Naive thymus-derived CD4-positive, alpha-beta T cell (primary cell): ENCODE data around the gene UBXN2A. TPM values are rescaled to one million over a fixed set of nuclear protein-coding genes. Genes with fewer than 3 reads are reported as not detected.

Experiments
- ATAC-seq: fragments of 150-1000 bp; cut with Tn5 transposase; 2 replicates; pipeline ENCODE4 v1.10.0; 2021; ENCODE audit warnings: mild to moderate bottlenecking, moderate library complexity
- CTCF ChIA-PET: fragments of 350-600 bp; sonication (Branson Sonifier 250); formaldehyde crosslinking; loops from one replicate; lab custom pipeline; 2021; ENCODE audit warnings: antibody characterized with exemption; lab: Charles Lee
- POLR2A ChIA-PET: fragments of 350-600 bp; sonication (Branson Sonifier 250); formaldehyde crosslinking; loops from one replicate; lab custom pipeline; 2021; ENCODE audit warnings: antibody characterized with exemption, inconsistent platforms; lab: Charles Lee
- DNase-seq, 9 donors: peaks; one replicate each; pipeline versions ENCODE4 v3.0.0 to v3.0.0-alpha.2; 2020 to 2022; ENCODE audit warnings: mixed read lengths in 1 of 9
- H3K27ac ChIP-seq: one replicate; pipeline ENCODE4 v1.7.0; 2013; ENCODE audit warnings: mild to moderate bottlenecking, low read depth, low read length, moderate library complexity
- H3K27me3 ChIP-seq, 2 donors: one replicate each; pipeline ENCODE4 v1.7.0; 2013; ENCODE audit warnings: low read length in 2 of 2, mild to moderate bottlenecking in 2 of 2, moderate library complexity in 2 of 2; ENCODE audit not compliant: control insufficient read depth in 2 of 2, insufficient read depth in 2 of 2
- H3K36me3 ChIP-seq, 3 experiments: 1 replicate in 2 of 3; 2 replicates in 1 of 3; pipeline ENCODE4 v1.7.0; 2013; ENCODE audit warnings: low read length in 3 of 3, mild to moderate bottlenecking in 3 of 3, moderate library complexity in 1 of 3; ENCODE audit not compliant: insufficient read depth in 3 of 3, control insufficient read depth in 2 of 3
- H3K4me1 ChIP-seq, 2 donors: one replicate each; pipeline ENCODE4 v1.7.0; 2013; ENCODE audit warnings: low read length in 2 of 2, mild to moderate bottlenecking in 2 of 2, moderate library complexity in 1 of 2; ENCODE audit not compliant: control insufficient read depth in 2 of 2, insufficient read depth in 2 of 2
- H3K4me3 ChIP-seq: 2 replicates; pipeline ENCODE4 v1.7.0; 2013; ENCODE audit warnings: mild to moderate bottlenecking, low read length
- H3K9me3 ChIP-seq, 3 experiments: 1 replicate in 2 of 3; 2 replicates in 1 of 3; pipeline ENCODE4 v1.7.0; 2013; ENCODE audit warnings: low read length in 3 of 3; ENCODE audit not compliant: control insufficient read depth in 2 of 3
- H3K27ac Mint-ChIP-seq, 9 donors: one replicate each; pipeline ENCODE4 v1.8.0; 2020 to 2022; ENCODE audit warnings: mixed read lengths in 9 of 9, mild to moderate bottlenecking in 8 of 9, moderate library complexity in 5 of 9, inconsistent platforms in 2 of 9
- H3K27me3 Mint-ChIP-seq, 5 donors: one replicate each; pipeline ENCODE4 v1.8.0; 2021 to 2022; ENCODE audit warnings: mixed read lengths in 5 of 5, mild to moderate bottlenecking in 1 of 5
- H3K36me3 Mint-ChIP-seq, 5 donors: one replicate each; pipeline ENCODE4 v1.8.0; 2020 to 2022; ENCODE audit warnings: mixed read lengths in 5 of 5, mild to moderate bottlenecking in 3 of 5, inconsistent platforms in 1 of 5
- H3K4me1 Mint-ChIP-seq, 7 donors: one replicate each; pipeline ENCODE4 v1.8.0; 2020 to 2022; ENCODE audit warnings: mixed read lengths in 7 of 7, mild to moderate bottlenecking in 3 of 7, inconsistent platforms in 1 of 7
- H3K4me3 Mint-ChIP-seq, 10 donors: one replicate each; pipeline ENCODE4 v1.8.0; 2020 to 2022; ENCODE audit warnings: mild to moderate bottlenecking in 10 of 10, mixed read lengths in 10 of 10, moderate library complexity in 6 of 10, inconsistent platforms in 2 of 10
- H3K9me3 Mint-ChIP-seq, 11 donors: one replicate each; pipeline ENCODE4 v1.8.0; 2020 to 2022; ENCODE audit warnings: mixed read lengths in 11 of 11, mild to moderate bottlenecking in 4 of 11, inconsistent platforms in 1 of 11, moderate library complexity in 1 of 11
- intact Hi-C, 2 donors: fragments of 100-400 bp; cut with micrococcal nuclease; formaldehyde crosslinking; loops; one replicate each; pipeline ENCODE4 v1.15.1; 2023
- polyA plus RNA-seq, 2 donors: library from polyadenylated mRNA; unstranded; fragments of 300-500 nt; fragmentation: Illumina TruSeq; gene quantifications; one replicate each; pipeline ENCODE4 v1.2.3, GENCODE V29; 2021
- total RNA-seq, 6 experiments: library from RNA in 5 of 6; stranded (reverse) in 5 of 6; gene quantifications; 1 replicate in 5 of 6; 2 replicates in 1 of 6; pipeline ENCODE4 v1.2.3 and lab custom pipeline; 2021 to 2026

Gene UBXN2A
- total and polyA plus RNA-seq, 7 experiments from 2014 or later = 9.2 to 13.5 (median 12.3) TPM

DNA sequence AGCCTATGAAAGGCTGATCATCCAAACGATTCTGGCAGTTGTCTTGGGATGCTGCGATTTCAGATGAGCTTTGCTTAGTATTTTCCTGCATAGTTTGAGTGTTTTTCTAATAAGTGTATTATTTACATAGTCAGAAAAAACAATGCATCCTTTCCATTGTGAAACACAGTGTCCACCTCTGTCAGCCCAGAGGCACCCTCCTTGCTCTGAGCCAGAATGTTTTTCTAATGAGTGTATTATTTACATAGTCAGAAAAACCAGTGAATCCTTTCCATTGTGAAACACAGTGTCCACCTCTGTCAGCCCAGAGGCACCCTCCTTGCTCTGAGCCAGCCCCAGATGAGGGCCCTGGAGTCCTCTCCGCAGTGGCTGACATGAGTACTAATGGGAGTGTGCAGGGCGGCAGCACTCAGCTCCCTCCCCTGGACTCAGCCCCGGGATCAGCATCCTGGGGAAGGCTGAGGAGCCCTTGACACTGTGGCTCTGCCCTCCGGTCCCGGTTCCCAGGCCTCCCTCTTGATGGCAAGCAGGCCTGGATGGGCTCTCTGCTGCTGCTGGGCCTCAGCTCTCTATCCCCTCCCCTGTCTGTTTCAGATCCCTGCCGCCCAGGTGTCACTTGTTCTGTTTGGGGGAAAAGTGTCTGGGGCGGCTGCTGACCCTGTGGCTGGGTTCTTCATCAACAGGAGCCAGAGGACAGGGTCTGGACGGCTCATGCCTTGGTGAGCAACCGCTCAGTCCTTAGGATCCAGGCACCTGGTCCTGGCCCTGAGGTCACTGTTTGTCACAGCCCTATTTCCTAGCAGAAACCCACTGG is 75.5 kb downstream of the UBXN2A start:
- no peak for ATAC-seq
- peaks cover 0 to 8% (median 0%) of the 10 kb centered on the region in 5 donors for H3K36me3 Mint-ChIP-seq
- CTCF ChIA-PET = no interaction called here

DNA sequence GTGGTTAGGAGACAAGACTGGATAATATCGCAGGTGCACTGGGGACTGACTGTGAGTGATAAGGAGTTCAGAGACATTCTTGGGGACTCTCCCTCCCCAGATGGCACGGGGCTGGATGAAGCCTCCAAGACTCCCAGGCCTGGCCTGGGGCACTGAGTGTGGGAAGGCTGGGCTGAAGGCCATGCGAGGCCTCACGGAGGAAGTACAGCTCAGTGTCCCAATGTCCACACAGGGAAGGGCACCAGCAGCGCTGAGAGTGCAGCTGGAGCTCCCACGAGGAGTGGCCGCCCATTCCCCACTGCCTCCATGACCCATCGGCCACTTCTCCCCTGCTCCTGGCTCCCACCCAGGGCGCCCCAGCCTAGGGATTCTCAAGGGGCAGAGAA is 76.1 kb downstream of the UBXN2A start:
- Mint-ChIP-seq H3K4me3 (no peak overlapping the region), H3K27me3 (peaks cover 16 to 23% (median 23%) of the 10 kb centered on the region in 5 donors), H3K9me3 (no peaks in the 10 kb centered on the region), H3K27ac (no peak overlapping the region), H3K36me3 (peaks cover 0 to 8% (median 0%) of the 10 kb centered on the region in 5 donors), H3K4me1 (peaks cover 0 to 4% (median under 1%) of the 10 kb centered on the region in 7 donors)
- ATAC-seq = no peak
- Histone ChIP-seq H3K27ac (no peak overlapping the region), H3K9me3 (no peaks in the 10 kb centered on the region), H3K4me3 (no peak overlapping the region), H3K4me1 (no peaks in the 10 kb centered on the region), H3K27me3 (no peaks in the 10 kb centered on the region), H3K36me3 (no peaks in the 10 kb centered on the region)
- intact Hi-C loops = no loop called here
- CTCF ChIA-PET = no interaction called here
- POLR2A ChIA-PET = no interaction called here
- no peak for DNase-seq

More for the DNA sequence above, 75.5 kb downstream of the UBXN2A start:
- POLR2A ChIA-PET = no interaction called here
- H3K27ac Mint-ChIP-seq = no peak overlapping the region
- intact Hi-C loops = no loop called here
- DNase-seq = no peak
- H3K27ac ChIP-seq = no peak overlapping the region
- H3K4me3 Mint-ChIP-seq = no peak overlapping the region
- H3K27me3 ChIP-seq = peaks cover 0 to 2% of the 10 kb centered on the region in 2 donors
- H3K9me3 ChIP-seq = no peaks in the 10 kb centered on the region
- H3K9me3 Mint-ChIP-seq = no peaks in the 10 kb centered on the region
- H3K27me3 Mint-ChIP-seq = peaks cover 21 to 29% (median 26%) of the 10 kb centered on the region in 5 donors
- H3K4me3 ChIP-seq = no peak overlapping the region
- H3K4me1 ChIP-seq = no peaks in the 10 kb centered on the region
- no peaks in the 10 kb centered on the region for H3K36me3 ChIP-seq
- H3K4me1 Mint-ChIP-seq = peaks cover 0 to 6% (median 3%) of the 10 kb centered on the region in 7 donors

DNA sequence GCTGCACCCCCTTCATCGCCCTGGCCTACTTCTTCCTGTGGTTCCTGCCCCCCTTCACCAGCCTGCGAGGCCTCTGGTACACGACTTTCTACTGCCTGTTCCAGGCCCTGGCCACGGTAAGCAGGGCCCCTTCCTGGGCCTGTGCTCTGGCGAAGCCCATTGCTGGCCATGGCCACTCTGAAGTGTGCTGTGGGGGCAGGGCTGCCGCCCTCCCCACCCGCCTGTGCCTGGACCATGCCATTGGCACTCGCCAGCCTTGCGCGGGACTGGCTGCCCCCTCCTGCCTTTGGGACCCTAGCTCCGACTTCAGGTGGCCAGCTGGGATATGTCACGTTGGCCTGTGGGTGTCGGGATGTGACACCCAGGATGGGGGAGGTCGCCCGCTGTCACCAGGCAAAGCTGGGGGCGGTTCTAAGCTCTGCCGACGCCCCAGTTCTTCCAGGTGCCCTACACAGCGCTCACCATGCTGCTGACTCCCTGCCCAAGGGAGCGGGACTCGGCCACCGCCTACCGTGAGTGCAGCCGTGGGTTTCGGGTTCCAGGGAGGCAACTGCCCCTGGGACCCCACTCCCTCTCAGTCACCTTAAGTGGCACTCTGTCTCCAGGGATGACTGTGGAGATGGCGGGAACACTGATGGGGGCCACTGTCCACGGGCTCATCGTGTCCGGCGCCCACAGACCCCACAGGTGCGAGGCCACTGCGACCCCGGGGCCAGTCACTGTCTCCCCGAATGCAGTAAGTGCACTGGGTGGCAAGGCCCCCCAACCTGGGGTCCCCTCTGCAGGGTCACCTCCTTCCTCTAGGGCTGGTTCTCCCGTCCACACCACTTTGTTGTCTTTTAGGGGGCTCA is 76.8 kb downstream of the UBXN2A start:
- Histone ChIP-seq H3K4me1 (no peaks in the 10 kb centered on the region), H3K4me3 (no peak overlapping the region), H3K36me3 (no peaks in the 10 kb centered on the region), H3K27ac (no peak overlapping the region), H3K9me3 (no peaks in the 10 kb centered on the region), H3K27me3 (no peaks in the 10 kb centered on the region)
- Mint-ChIP-seq H3K27ac (no peak overlapping the region), H3K27me3 (peaks cover 9 to 17% (median 16%) of the 10 kb centered on the region in 5 donors), H3K4me3 (no peak overlapping the region), H3K4me1 (no peaks in the 10 kb centered on the region), H3K9me3 (no peaks in the 10 kb centered on the region), H3K36me3 (peaks cover 0 to 8% (median 3%) of the 10 kb centered on the region in 5 donors)
- no peak for ATAC-seq
- intact Hi-C loops = no loop called here
- no peak for DNase-seq
- POLR2A ChIA-PET = no interaction called here
- CTCF ChIA-PET = no interaction called here

DNA sequence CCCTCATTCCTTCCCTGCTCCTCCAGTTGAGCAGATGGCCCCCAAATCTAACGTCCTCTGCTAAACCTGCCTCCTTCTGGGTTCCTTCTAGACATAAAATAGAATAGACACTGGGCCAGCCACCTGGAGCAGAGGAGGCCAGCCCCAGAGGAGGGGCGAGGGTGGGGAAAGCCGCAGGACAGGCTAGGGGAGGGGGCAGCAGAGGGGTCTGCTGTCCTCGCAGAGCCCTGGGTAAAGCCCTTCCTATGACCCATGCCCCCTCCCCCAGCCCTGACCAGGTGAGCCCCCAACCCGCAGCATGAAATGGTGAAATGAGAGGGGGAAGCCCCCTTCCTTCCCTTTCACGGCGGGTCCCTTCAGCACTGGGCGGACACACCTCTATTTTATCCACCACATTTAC is 77.4 kb downstream of the UBXN2A start:
- H3K4me1 ChIP-seq = no peaks in the 10 kb centered on the region
- H3K4me3 Mint-ChIP-seq = no peak overlapping the region
- intact Hi-C loops = no loop called here
- H3K27ac Mint-ChIP-seq = no peak overlapping the region
- DNase-seq = no peak
- no peaks in the 10 kb centered on the region for H3K27me3 ChIP-seq
- CTCF ChIA-PET = no interaction called here
- peaks cover 0 to 8% (median 5%) of the 10 kb centered on the region in 5 donors for H3K36me3 Mint-ChIP-seq
- no peak overlapping the region for H3K4me3 ChIP-seq
- H3K9me3 Mint-ChIP-seq = no peaks in the 10 kb centered on the region
- H3K4me1 Mint-ChIP-seq = no peaks in the 10 kb centered on the region
- peaks cover 3 to 11% (median 9%) of the 10 kb centered on the region in 5 donors for H3K27me3 Mint-ChIP-seq
- POLR2A ChIA-PET = no interaction called here
- no peak overlapping the region for H3K27ac ChIP-seq
- no peak for ATAC-seq
- no peaks in the 10 kb centered on the region for H3K9me3 ChIP-seq
- H3K36me3 ChIP-seq = peaks cover 0 to 5% (median 0%) of the 10 kb centered on the region in 3 experiments

DNA sequence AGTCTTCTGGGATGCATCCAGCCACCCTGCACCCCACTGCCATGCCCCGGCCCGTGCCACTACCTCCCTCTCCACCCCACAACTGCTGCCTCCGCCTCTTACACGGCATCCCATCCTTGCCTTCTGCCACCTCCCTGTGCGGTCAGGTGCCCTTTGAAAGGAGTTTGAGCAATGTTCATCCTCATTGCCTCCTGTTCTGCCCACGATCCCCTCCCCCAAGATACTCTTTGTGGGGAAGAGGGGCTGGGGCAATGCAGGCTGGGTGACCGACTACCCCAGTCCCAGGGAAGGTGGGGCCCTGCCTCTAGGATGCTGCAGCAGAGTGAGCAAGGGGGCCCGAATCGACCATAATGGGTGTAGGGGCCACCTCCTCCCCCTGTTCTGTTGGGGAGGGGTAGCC is 78.0 kb downstream of the UBXN2A start:
- ATAC-seq (no peak), DNase-seq (no peak)
- Mint-ChIP-seq H3K27ac (no peak overlapping the region), H3K36me3 (peaks cover 0 to 13% (median 5%) of the 10 kb centered on the region in 5 donors), H3K9me3 (no peaks in the 10 kb centered on the region), H3K4me1 (no peaks in the 10 kb centered on the region), H3K27me3 (peaks cover 0 to 8% (median 5%) of the 10 kb centered on the region in 5 donors), H3K4me3 (no peak overlapping the region)
- H3K27ac ChIP-seq = no peak overlapping the region
- no peaks in the 10 kb centered on the region for H3K27me3 ChIP-seq
- H3K9me3 ChIP-seq = no peaks in the 10 kb centered on the region
- ChIA-PET POLR2A (no interaction called here), CTCF (no interaction called here)
- no peak overlapping the region for H3K4me3 ChIP-seq
- intact Hi-C loops = no loop called here
- H3K36me3 ChIP-seq = peaks cover 0 to 11% (median 0%) of the 10 kb centered on the region in 3 experiments
- H3K4me1 ChIP-seq = no peaks in the 10 kb centered on the region

DNA sequence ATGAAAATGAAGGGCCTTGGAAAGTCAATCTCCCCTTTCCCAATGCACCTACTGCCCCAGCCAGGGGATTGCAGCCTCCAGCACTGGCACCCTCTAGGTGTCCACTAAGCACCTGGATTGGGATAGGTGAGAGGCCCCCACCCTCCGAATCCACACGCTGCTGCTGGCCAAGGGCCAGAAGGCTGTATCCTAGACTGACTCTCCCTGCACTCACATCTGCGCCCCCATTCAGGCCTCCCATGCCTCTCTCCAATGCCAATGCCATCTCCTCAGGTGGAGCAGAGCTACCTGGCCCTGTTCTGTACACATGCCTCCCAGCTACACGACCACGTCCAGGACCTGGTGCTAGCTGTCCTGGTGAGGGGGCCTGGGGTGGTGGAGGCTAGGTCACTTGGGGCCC is 79.5 kb downstream of the UBXN2A start:
- Histone ChIP-seq H3K27me3 (no peaks in the 10 kb centered on the region), H3K4me3 (no peak overlapping the region), H3K27ac (no peak overlapping the region), H3K36me3 (peaks cover 0 to 23% (median 0%) of the 10 kb centered on the region in 3 experiments), H3K9me3 (no peaks in the 10 kb centered on the region), H3K4me1 (no peaks in the 10 kb centered on the region)
- Mint-ChIP-seq H3K4me1 (peaks cover 0 to 6% (median 0%) of the 10 kb centered on the region in 7 donors), H3K4me3 (no peak overlapping the region), H3K27ac (no peak overlapping the region), H3K27me3 (no peaks in the 10 kb centered on the region), H3K9me3 (no peaks in the 10 kb centered on the region), H3K36me3 (peaks cover 0 to 13% (median 11%) of the 10 kb centered on the region in 5 donors)
- intact Hi-C loops = no loop called here
- ChIA-PET CTCF (interaction anchor here (0.6 kb wide), 1 partner anchor 28 kb away, joined by 7 read pairs; no protein-coding TSS in a partner anchor), POLR2A (no interaction called here)
- ATAC-seq (no peak), DNase-seq (no peak)
